CD4-positive, alpha-beta T cell (primary cell): ENCODE measurements around the gene SLC6A3. TPM values are rescaled to one million over a fixed set of nuclear protein-coding genes. Genes with fewer than 3 reads are reported as not detected.

Experiments used
- ATAC-seq: fragments of 200-7000 bp; cut with Tn5 transposase; one replicate; pipeline ENCODE4 v1.10.0; 2022; ENCODE audit warnings: mild to moderate bottlenecking; ENCODE audit not compliant: poor library complexity
- CTCF ChIA-PET: fragments of 350-600 bp; sonication (Branson Sonifier 250); formaldehyde crosslinking; loops from one replicate; lab custom pipeline; 2021; ENCODE audit warnings: antibody characterized with exemption, inconsistent platforms; lab: Charles Lee
- POLR2A ChIA-PET: fragments of 350-600 bp; sonication (Branson Sonifier 250); formaldehyde crosslinking; loops from one replicate; lab custom pipeline; 2021; ENCODE audit warnings: antibody characterized with exemption, inconsistent platforms; lab: Charles Lee
- DNase-seq, 14 experiments: peaks; one replicate each; pipeline ENCODE4 v3.0.0-alpha.2; 2013 to 2020; ENCODE audit warnings: mixed read lengths in 2 of 14
- H3K27ac ChIP-seq, 2 donors: one replicate each; pipeline versions ENCODE4 v1.5.1 to v1.7.0; 2013; ENCODE audit warnings: low read length in 2 of 2, low read depth in 1 of 2, mild to moderate bottlenecking in 1 of 2
- H3K27me3 ChIP-seq, 2 experiments: 1 replicate in 1 of 2; 2 replicates in 1 of 2; pipeline versions ENCODE4 v1.6.1 to v1.7.0; 2013; ENCODE audit warnings: low read length in 2 of 2, control low read depth in 1 of 2, mild to moderate bottlenecking in 1 of 2, moderate library complexity in 1 of 2; ENCODE audit not compliant: insufficient read depth in 2 of 2, control insufficient read depth in 1 of 2
- H3K36me3 ChIP-seq: one replicate; pipeline ENCODE4 v1.6.1; 2013; ENCODE audit warnings: low read length, control low read depth; ENCODE audit not compliant: insufficient read depth
- H3K4me1 ChIP-seq: one replicate; pipeline ENCODE4 v1.6.1; 2013; ENCODE audit warnings: low read length, control low read depth; ENCODE audit not compliant: insufficient read depth
- H3K4me3 ChIP-seq: one replicate; pipeline ENCODE4 v1.5.1; 2013; ENCODE audit warnings: mild to moderate bottlenecking, low read length, moderate library complexity
- H3K9me3 ChIP-seq, 2 experiments: 1 replicate in 1 of 2; 2 replicates in 1 of 2; pipeline versions ENCODE4 v1.6.1 to v1.7.0; 2013; ENCODE audit warnings: low read length in 2 of 2, mild to moderate bottlenecking in 2 of 2, control low read depth in 1 of 2, moderate library complexity in 1 of 2; ENCODE audit not compliant: control insufficient read depth in 1 of 2, insufficient read depth in 1 of 2
- H3K27ac Mint-ChIP-seq: one replicate; pipeline ENCODE4 v1.8.0; 2020; ENCODE audit warnings: mixed read lengths
- H3K27me3 Mint-ChIP-seq: one replicate; pipeline ENCODE4 v1.8.0; 2021; ENCODE audit warnings: mixed read lengths
- H3K36me3 Mint-ChIP-seq: one replicate; pipeline ENCODE4 v1.8.0; 2021; ENCODE audit warnings: low read depth, mixed read lengths
- H3K4me1 Mint-ChIP-seq: one replicate; pipeline ENCODE4 v1.8.0; 2021; ENCODE audit warnings: low read depth, mixed read lengths
- H3K4me3 Mint-ChIP-seq: one replicate; pipeline ENCODE4 v1.8.0; 2020; ENCODE audit warnings: mild to moderate bottlenecking, mixed read lengths
- H3K9me3 Mint-ChIP-seq: one replicate; pipeline ENCODE4 v1.8.0; 2020; ENCODE audit warnings: mixed read lengths
- CTCF ChIP-seq: fragments of 200-600 bp; IDR thresholded peaks from one replicate; pipeline ENCODE4 v1.8.0; 2022; ENCODE audit warnings: antibody characterized with exemption, mild to moderate bottlenecking
- intact Hi-C, 2 experiments: fragments of 100-400 bp; cut with DNase I in 1 of 2; cut with micrococcal nuclease in 1 of 2; formaldehyde crosslinking; loops; one replicate each; pipeline versions ENCODE4 v1.15.1 to v1.9.0; 2023 to 2025; cut with DNase I, micrococcal nuclease
- total RNA-seq, 174 experiments: library from RNA in 2 of 174; stranded (reverse) in 2 of 174; gene quantifications; one replicate each; pipeline ENCODE4 v1.2.3 and lab custom pipeline; 2021 to 2026

Gene SLC6A3
- total RNA-seq, 2 experiments from 2014 or later, result 0.08 TPM; not detected in 1

- Histone ChIP-seq H3K36me3 (no peaks in the 10 kb centered on the region), H3K4me3 (no peak overlapping the region), H3K27ac (no peak overlapping the region), H3K27me3 (no peaks in the 10 kb centered on the region), H3K9me3 (peaks cover 0 to 11% of the 10 kb centered on the region in 2 experiments), H3K4me1 (peaks cover 18% of the 10 kb centered on the region)
- intact Hi-C loops, result no loop called here
- Mint-ChIP-seq H3K36me3 (no peaks in the 10 kb centered on the region), H3K27me3 (no peaks in the 10 kb centered on the region), H3K4me3 (no peak overlapping the region), H3K4me1 (peaks cover 4% of the 10 kb centered on the region), H3K9me3 (no peaks in the 10 kb centered on the region), H3K27ac (no peak overlapping the region)
- DNase-seq, result no peak
- ATAC-seq, result no peak
- no peak for TF ChIP-seq CTCF
- POLR2A ChIA-PET, result interaction anchor here (2.0 kb wide), 1 partner anchor 10 kb away, joined by 4 read pairs; no protein-coding TSS in a partner anchor
- CTCF ChIA-PET, result no interaction called here
These were observed 68.3 kb downstream of the SLC6A3 start for GRCh38 chr5:1376981-1377380.

- no peak overlapping the region for H3K4me3 Mint-ChIP-seq
- no peaks in the 10 kb centered on the region for H3K9me3 Mint-ChIP-seq
- Histone ChIP-seq H3K27ac (no peak overlapping the region), H3K4me3 (no peak overlapping the region), H3K27me3 (no peaks in the 10 kb centered on the region), H3K4me1 (peaks cover 17% of the 10 kb centered on the region), H3K36me3 (no peaks in the 10 kb centered on the region), H3K9me3 (peaks cover 0 to 11% of the 10 kb centered on the region in 2 experiments)
- ChIA-PET POLR2A (interaction anchor here (2.0 kb wide), 1 partner anchor 11 kb away, joined by 4 read pairs; no protein-coding TSS in a partner anchor), CTCF (no interaction called here)
- peaks cover 4% of the 10 kb centered on the region for H3K4me1 Mint-ChIP-seq
- intact Hi-C loops, result no loop called here
- no peak overlapping the region for H3K27ac Mint-ChIP-seq
- ATAC-seq, result no peak
- no peaks in the 10 kb centered on the region for H3K36me3 Mint-ChIP-seq
- no peak for TF ChIP-seq CTCF
- H3K27me3 Mint-ChIP-seq, result no peaks in the 10 kb centered on the region
- peak in 1 of 14 experiments; percentile 6 for DNase-seq
These were observed 69.1 kb downstream of the SLC6A3 start for GRCh38 chr5:1375871-1376810.

DNA sequence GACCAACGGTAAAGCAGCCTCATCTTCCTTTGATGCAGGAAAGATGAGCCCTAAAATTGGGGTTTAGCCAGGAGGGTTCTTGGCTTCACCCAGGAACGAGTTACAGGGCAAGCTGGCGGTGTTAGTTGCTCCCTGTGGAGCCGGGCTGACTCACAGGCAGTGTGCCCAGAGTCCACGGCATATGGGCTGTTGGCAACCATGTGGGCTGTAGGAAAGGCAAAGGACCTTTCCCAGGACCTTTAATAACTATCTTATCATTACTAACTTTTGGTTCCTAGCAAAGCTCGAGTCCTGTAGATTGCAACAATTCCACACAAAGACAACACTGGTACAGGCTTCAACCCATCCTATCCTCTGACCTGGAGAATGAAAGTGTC lies 70.6 kb downstream of the SLC6A3 start:
- Histone ChIP-seq H3K27ac (no peak overlapping the region), H3K27me3 (no peaks in the 10 kb centered on the region), H3K36me3 (no peaks in the 10 kb centered on the region), H3K9me3 (peaks cover 0 to 8% of the 10 kb centered on the region in 2 experiments), H3K4me3 (no peak overlapping the region), H3K4me1 (peaks cover 3% of the 10 kb centered on the region)
- Mint-ChIP-seq H3K4me1 (no peaks in the 10 kb centered on the region), H3K27me3 (no peaks in the 10 kb centered on the region), H3K27ac (no peak overlapping the region), H3K36me3 (no peaks in the 10 kb centered on the region), H3K4me3 (no peak overlapping the region), H3K9me3 (no peaks in the 10 kb centered on the region)
- POLR2A ChIA-PET, result no interaction called here
- intact Hi-C loops, result no loop called here
- DNase-seq (no peak), ATAC-seq (no peak)
- no peak for TF ChIP-seq CTCF
- CTCF ChIA-PET, result no interaction called here
